A549 treated with dexamethasone at 1 μM for 4 hours (cell line): ENCODE data around the gene ZNF43. TPM values are rescaled to one million over a fixed set of nuclear protein-coding genes. Genes with fewer than 3 reads are reported as not detected.

Source experiments
- total RNA-seq: library from RNA; stranded (reverse); fragments of 200-300 nt; extraction: Qiagen RNA extraction; gene quantifications from 5 replicates; pipeline ENCODE4 v1.2.3, GENCODE V29; 2022

Gene ZNF43
- total RNA-seq, result 2.1 to 3.2 TPM (median 2.6 TPM) in 5 replicates

DNA sequence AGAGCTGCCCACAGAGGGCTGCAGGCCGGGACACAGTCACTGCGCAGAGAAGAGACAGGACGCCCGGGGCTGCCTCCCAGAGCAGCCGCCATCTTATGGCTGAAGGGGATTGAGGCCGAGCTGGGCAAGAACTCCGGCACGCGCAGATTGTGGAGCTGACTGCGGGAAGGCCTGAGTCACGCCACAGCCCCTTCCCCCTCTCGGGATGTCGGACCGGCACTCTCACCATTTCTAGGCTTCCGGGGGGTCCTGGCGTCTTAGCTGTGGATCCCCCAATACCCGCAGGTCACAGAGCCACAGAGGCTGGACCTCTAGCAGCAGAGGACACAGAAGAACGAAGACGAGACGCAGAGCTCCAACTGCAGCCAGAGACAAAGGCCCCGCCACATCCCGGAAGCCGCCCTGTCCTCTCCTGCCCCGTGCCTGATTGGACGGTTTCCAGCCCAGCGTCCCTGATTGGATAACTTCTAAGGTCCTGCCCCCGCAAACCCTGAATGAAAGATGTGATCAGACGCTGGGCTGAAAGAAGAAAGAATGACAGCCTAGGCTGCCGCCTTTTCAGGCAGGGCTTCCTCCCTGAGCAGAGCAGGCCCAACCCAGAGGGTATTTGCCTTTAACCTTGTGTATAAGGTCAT, at the start of gene ZNF43:
Gene ZNF43 (minus strand): TSS at position 373 of the 635 bp plus-strand sequence. CDS start 144 bp downstream, at position 229.

DNA sequence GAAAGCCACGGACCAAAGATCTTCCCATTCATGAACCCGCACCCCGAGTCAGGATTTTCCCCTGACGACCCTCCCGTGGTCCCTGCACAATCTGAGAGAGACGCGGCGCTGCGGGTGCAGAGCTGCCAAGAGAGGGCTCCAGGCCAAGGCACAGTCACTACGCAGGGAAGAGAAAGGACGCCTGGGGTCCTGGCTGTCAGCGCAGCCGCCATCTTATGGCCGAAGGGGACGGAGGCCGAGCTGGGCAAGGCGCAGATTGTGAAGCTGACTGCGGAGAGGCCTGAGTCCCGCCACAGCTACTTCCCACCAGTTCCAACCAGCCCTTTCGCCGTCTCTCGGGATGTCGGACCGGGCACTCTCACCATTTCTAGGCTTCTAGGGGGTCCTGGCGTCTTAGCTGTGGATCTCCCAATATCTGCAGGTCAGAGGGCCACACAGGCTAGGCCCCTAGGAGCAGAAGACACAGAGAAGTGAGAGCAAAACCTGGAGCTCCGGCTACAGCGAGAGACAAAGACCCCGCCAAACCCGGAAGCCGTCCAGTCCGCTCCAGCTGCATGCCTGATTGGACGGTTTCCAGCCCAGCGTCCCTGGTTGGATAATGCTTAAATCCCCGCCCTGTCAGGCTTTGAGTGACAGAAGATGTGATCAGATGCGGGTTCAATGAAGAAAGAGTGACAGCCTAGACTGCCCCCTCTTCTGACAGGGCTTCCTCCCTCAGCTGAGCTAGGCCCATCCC, 68.7 kb downstream of the ZNF43 start, which contains the start of gene ZNF100:
Gene ZNF100 (minus strand): TSS at position 515 of the 736 bp plus-strand sequence. CDS start 150 bp downstream, at position 365.

Other genes with a start within 250 kb of the ZNF43 start
- gene ZNF100, start 68.6 kb downstream of the ZNF43 start, total RNA-seq, result not detected in 5 replicates
- not detected in 5 replicates for gene ZNF208, start 174.8 kb upstream of the ZNF43 start, total RNA-seq
- not detected in 5 replicates for gene ZNF257, start 216.3 kb upstream of the ZNF43 start, total RNA-seq